Esophagus squamous epithelium (tissue), 5 donors: ENCODE results near the gene DEPDC5. TPM values are rescaled to one million over a fixed set of nuclear protein-coding genes. Genes with fewer than 3 reads are reported as not detected.

Experiments used
- DNase-seq: peaks from one replicate; lab custom pipeline; 2025; lab: John Stamatoyannopoulos, UW
- H3K27ac ChIP-seq, 4 donors: fragments of 200-600 bp; sonication (generic); one replicate each; pipeline ENCODE4 v1.5.1; 2016 to 2019; ENCODE audit warnings: mild to moderate bottlenecking in 1 of 4
- H3K27me3 ChIP-seq, 4 donors: fragments of 200-600 bp; sonication (generic); 1 replicate in 3 of 4; 2 replicates in 1 of 4; pipeline versions ENCODE4 v1.5.1 to v1.6.0; 2017 to 2021; ENCODE audit warnings: antibody characterized with exemption in 1 of 4
- H3K36me3 ChIP-seq, 3 donors: fragments of 200-600 bp; sonication (generic); one replicate each; pipeline ENCODE4 v1.5.1; 2016 to 2019
- H3K4me1 ChIP-seq, 3 donors: fragments of 200-600 bp; sonication (generic); one replicate each; pipeline ENCODE4 v1.5.1; 2017 to 2019
- H3K4me3 ChIP-seq, 4 donors: fragments of 200-600 bp; sonication (generic); 1 replicate in 3 of 4; 2 replicates in 1 of 4; pipeline ENCODE4 v1.5.1; 2016 to 2019; ENCODE audit warnings: mild to moderate bottlenecking in 2 of 4, moderate library complexity in 1 of 4
- H3K9me3 ChIP-seq, 3 donors: fragments of 200-600 bp; sonication (generic); one replicate each; pipeline ENCODE4 v1.5.1; 2016 to 2019
- CTCF ChIP-seq, 6 experiments: fragments of 450-650 bp in 4 of 6; fragments of 200-600 bp in 2 of 6; sonication (generic) in 2 of 6; IDR thresholded peaks; one replicate each; pipeline ENCODE4 v1.5.1; 2016 to 2019; ENCODE audit warnings: antibody characterized with exemption in 6 of 6, mild to moderate bottlenecking in 4 of 6, moderate library complexity in 4 of 6
- POLR2A ChIP-seq, 4 donors: fragments of 450-650 bp; IDR thresholded peaks; one replicate each; pipeline ENCODE4 v1.6.1; 2017; ENCODE audit warnings: antibody characterized with exemption in 4 of 4, mild to moderate bottlenecking in 4 of 4, moderate library complexity in 3 of 4
- WGBS, 2 donors: methylation state at CpG; one replicate each; pipeline ENCODE4 v1.1.5; 2018; 5-methylcytosine and 5-hydroxymethylcytosine counted together
- intact Hi-C: fragments of 100-400 bp; cut with DNase I; formaldehyde crosslinking; loops from one replicate; pipeline ENCODE4 v1.15.0; 2022
- total RNA-seq, 4 donors: library from RNA; depleted of rRNA; stranded (reverse); fragments of >200 nt; gene quantifications; one replicate each; pipeline ENCODE4 v1.1.0, GENCODE V29; 2016
- donor health status: DM: yes; HTN: yes; CAD: no.

The DEPDC5 gene
- total RNA-seq, 4 donors from 2014 or later = 9.0 to 22.5 (median 15.0) TPM

GRCh38 chr22:31852691-31853421, 99.0 kb downstream of the DEPDC5 start:
- Histone ChIP-seq H3K27me3 (no peaks in the 10 kb centered on the region), H3K27ac (no peak overlapping the region), H3K4me1 (no peaks in the 10 kb centered on the region), H3K36me3 (peaks cover 6 to 99% (median 20%) of the 10 kb centered on the region in 3 donors), H3K4me3 (no peak overlapping the region), H3K9me3 (no peaks in the 10 kb centered on the region)
- DNase-seq = no peak
- intact Hi-C loops = no loop called here
- TF ChIP-seq CTCF (IDR thresholded peaks at IDR 0.05) = no peak
- TF ChIP-seq POLR2A (IDR thresholded peaks at IDR 0.05) = no peak
- 88 to 89% methylated on average over 9 of the region's 9 CpGs for WGBS, 2 donors

- no peak for DNase-seq
- no peak for TF ChIP-seq CTCF (IDR thresholded peaks at IDR 0.05)
- TF ChIP-seq POLR2A (IDR thresholded peaks at IDR 0.05) = no peak
- WGBS, 2 donors = 86% methylated on average over 6 of the region's 6 CpGs
- H3K27me3 ChIP-seq = no peaks in the 10 kb centered on the region
- peaks cover 0 to 95% (median 11%) of the 10 kb centered on the region in 3 donors for H3K36me3 ChIP-seq
- H3K27ac ChIP-seq = no peak overlapping the region
- H3K4me1 ChIP-seq = no peaks in the 10 kb centered on the region
- H3K4me3 ChIP-seq = no peak overlapping the region
- no peaks in the 10 kb centered on the region for H3K9me3 ChIP-seq
- intact Hi-C loops = no loop called here
Measured at GRCh38 chr22:31853736-31854495, 100.1 kb downstream of the DEPDC5 start.

GRCh38 chr22:31857247-31857646, 103.4 kb downstream of the DEPDC5 start:
- intact Hi-C loops = no loop called here
- 65 to 78% methylated on average over 8 to 9 of the region's 9 CpGs for WGBS, 2 donors
- no peaks in the 10 kb centered on the region for H3K27me3 ChIP-seq
- DNase-seq = no peak
- TF ChIP-seq CTCF (IDR thresholded peaks at IDR 0.05) (no peak), POLR2A (IDR thresholded peaks at IDR 0.05) (no peak)
- H3K4me1 ChIP-seq = no peaks in the 10 kb centered on the region
- H3K27ac ChIP-seq = no peak overlapping the region
- no peaks in the 10 kb centered on the region for H3K9me3 ChIP-seq
- H3K4me3 ChIP-seq = no peak overlapping the region
- H3K36me3 ChIP-seq = peaks cover 0 to 93% (median 18%) of the 10 kb centered on the region in 3 donors

- TF ChIP-seq POLR2A (IDR thresholded peaks at IDR 0.05) = no peak
- TF ChIP-seq CTCF (IDR thresholded peaks at IDR 0.05) = no peak
- Histone ChIP-seq H3K27me3 (no peaks in the 10 kb centered on the region), H3K4me3 (no peak overlapping the region), H3K27ac (no peak overlapping the region), H3K4me1 (no peaks in the 10 kb centered on the region), H3K36me3 (peaks cover 0 to 91% (median 12%) of the 10 kb centered on the region in 3 donors), H3K9me3 (no peaks in the 10 kb centered on the region)
- 97% methylated on average over 9 to 11 of the region's 11 CpGs for WGBS, 2 donors
- no peak for DNase-seq
- intact Hi-C loops = no loop called here
Measured at GRCh38 chr22:31861226-31861840, 107.5 kb downstream of the DEPDC5 start.
